ENCODE measurements around the gene QSOX1. TPM values are rescaled to one million over a fixed set of nuclear protein-coding genes. Genes with fewer than 3 reads are reported as not detected.

Gene QSOX1
- total RNA-seq, 1 donor from 2014 or later: 139 TPM

DNA sequence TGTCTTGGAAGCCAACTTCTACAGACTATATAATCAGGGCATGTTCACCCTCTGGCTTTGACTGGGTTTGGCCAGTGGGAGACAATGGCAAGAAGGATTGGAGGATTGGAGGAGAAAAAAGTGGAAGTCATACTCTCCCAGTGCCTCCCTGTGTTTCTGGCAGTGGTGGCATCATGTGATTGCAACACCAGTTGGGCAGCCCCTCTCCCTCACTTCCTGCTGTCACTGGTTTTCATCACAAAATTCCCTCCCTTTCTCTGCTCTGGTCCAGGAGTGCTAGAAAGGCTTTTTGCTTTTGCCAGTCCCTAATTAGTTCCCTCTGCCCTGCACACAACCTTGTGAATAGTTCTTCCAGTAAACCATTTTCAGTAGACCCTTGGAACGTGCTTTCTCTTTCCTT, 3.7 kb upstream of the QSOX1 start:
- DNase-seq (ENCODE audit: low read depth, low spot score): peak; percentile 11

DNA sequence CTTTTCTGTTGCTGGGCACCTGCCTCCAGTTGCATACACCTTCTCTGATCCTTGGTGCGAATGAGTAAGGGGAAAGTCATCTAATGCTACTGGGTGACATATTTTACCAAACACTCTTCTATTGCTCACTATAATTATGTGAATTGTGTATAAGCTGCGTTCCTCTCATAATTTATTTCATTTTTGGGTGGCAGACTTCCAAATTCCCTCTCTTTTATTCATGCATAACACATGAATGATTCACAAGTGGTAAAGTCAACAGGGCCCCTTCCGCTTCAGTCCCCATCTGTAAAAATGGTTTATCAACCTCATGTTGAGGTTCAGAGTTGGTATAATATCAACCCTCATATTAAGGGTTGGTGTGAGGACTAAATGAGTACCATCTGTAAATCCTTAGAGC, 3.2 kb upstream of the QSOX1 start:
- DNase-seq (ENCODE audit: low read depth, low spot score): peak; percentile 73

DNA sequence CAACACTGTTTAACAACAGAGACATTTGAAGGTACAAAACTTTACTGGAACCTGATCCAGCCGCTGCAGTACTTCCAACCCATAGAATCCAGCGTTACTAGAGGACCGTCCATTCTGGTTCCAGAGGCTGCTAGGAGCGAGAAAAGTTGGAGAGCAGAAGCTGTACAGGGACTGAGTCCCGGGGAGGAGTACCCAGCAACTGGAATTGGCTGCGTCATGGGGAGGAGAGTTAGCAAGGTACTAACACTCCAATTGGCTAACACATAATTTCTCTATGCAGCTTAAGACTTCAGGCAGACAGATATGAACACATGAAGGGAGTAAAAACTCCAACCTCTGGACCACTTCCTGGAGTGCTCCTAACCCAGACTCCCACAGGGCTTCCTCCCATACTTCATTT, 2.1 kb upstream of the QSOX1 start:
- DNase-seq (ENCODE audit: low read depth, low spot score): no peak

DNA sequence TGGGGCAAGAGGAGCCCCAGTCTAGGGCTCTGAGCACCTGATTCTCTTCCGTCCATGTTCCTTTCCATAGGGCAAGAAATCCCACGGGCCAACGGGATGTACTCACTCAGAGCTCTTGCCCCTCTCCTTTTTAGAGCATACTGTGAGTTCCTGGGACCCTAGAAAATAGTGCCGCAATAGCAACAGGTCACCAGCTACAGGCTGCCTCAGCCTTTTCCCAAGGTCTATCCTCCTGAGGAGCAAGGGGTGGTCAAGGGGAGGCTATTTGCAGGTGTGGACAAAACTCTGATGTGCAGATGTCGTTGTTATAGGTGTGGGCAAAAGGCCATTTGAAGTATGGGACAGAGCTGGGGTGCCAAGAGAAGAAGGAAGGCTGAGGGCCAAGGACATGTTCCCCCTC, 1.6 kb upstream of the QSOX1 start:
- DNase-seq (ENCODE audit: low read depth, low spot score): no peak

DNA sequence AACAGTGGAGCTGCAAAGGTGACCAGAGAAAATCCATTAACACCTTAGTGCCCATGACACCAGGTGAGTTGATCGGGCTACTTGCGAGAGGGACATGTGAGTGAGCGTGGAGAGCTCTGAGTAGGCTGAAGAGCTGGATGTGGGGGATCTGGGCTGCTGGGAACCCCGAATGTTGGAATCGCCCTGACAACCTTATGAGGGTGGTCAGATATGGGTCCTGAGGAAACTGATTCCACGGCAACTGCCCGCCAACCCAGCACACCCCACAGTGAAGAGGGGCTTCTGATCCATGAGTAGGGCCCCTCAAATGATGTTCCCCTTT, 705 bp upstream of the QSOX1 start:
- DNase-seq (ENCODE audit: low read depth, low spot score): no peak

DNA sequence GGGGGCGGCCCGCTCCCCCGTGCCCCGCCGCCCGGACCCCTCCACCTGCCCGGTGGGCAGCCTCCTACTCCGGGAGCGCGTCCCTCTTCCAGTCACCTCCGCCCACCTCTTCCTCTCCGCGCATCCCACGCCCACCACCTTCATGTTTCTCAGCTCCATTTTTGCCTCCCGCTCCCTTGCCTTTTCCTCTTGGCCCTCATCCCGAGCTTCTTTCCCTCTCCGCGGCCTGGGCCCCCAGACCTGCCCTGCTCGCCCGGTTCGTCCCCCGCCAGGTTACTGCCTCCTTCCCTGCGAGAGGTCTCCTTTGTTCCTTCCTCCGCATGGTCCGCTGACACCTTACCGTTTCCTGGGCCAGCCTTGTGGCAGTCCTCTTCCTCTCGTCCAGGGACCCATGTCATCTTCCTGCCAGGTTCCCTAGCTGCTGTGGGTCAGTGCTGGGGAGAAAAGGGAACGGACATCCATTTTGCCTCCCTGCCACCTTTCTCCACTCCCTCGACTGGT, 563 bp downstream of the QSOX1 start:
- no peak for DNase-seq (ENCODE audit: low read depth, low spot score)

DNA sequence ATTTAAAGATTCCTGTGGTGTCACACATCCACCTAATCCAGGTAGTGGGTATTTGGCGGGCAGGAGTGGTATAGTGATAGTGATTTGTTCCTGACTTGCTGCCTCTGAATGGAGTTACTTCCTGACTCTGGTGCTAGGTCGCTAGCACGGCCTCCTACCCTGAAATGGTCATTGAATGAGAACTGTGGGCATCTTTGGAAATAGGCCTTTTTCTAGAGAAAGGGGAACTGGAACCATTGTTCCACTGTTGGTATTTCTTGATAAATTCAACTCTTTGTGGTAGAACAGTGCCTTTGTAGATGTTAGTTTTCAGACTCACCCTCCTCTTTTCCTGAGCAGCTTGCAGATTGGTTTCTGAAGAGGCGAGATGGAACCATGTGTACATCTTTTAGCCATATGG, 1.5 kb downstream of the QSOX1 start:
- no peak for DNase-seq (ENCODE audit: low read depth, low spot score)

DNA sequence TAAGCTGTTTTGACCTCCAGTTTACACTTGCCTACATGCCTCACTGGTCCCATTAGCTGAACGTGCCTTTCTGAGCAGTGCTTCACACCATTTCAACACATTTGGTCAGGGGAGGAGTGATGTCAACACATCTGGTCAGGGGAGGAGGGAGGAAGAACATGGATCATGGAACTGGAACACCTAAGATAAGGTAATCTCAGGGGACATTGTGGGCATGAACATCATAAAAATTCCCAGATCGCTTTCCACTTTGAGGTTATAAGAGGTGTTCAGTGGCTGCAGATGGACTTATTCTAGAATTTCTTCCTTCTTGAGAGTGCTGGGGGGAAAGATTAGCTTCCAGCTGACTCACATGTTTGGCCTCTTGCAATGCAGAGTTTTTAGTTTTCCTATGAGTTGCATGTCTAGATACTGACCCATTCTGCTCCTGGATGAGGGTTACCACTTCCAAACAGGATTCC, 2.0 kb downstream of the QSOX1 start:
- DNase-seq (ENCODE audit: low read depth, low spot score): no peak

DNA sequence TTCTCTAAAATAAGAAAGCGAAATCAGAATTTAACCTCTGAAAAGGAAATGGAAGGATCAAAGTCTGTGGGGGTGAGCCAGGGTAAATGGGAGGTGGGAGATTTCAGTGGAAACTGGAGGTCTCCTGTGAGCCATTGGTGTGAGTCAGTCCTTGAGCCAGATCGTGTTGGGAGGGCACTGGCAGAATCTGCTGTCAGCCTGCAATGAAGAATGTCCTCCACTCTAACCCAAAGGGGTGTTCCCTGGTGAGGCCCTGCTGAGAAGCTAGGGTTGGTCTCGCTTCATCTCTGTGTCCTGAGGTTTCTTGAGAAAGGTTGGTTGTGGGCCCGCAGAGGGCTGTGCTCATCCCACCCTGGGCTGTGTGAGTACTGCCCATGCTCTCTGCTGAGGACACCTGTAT, 2.4 kb downstream of the QSOX1 start:
- DNase-seq (ENCODE audit: low read depth, low spot score): no peak

DNA sequence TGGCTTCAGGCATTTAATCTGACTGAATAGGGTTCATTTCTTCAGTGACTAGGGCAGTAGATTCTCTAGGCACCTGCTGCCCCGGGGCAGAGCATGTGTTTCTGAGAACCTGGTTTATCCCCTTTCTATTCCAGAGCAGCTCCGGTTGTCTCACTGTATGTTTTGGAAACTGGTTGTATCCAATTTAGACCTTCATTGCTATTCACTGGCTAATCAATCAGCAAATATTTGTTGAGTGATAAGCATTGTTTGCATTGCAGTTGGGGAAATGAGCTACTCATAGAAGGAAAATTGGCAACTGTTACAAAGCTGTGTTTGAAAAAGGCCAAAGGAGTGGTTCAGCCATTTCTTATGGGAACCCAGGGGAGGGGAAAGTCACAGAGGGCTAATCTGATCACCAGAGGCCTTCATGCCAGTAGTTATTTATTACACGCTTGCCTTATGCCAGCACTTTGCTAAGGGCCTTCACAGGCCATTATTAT, 2.9 kb downstream of the QSOX1 start:
- no peak for DNase-seq (ENCODE audit: low read depth, low spot score)

DNA sequence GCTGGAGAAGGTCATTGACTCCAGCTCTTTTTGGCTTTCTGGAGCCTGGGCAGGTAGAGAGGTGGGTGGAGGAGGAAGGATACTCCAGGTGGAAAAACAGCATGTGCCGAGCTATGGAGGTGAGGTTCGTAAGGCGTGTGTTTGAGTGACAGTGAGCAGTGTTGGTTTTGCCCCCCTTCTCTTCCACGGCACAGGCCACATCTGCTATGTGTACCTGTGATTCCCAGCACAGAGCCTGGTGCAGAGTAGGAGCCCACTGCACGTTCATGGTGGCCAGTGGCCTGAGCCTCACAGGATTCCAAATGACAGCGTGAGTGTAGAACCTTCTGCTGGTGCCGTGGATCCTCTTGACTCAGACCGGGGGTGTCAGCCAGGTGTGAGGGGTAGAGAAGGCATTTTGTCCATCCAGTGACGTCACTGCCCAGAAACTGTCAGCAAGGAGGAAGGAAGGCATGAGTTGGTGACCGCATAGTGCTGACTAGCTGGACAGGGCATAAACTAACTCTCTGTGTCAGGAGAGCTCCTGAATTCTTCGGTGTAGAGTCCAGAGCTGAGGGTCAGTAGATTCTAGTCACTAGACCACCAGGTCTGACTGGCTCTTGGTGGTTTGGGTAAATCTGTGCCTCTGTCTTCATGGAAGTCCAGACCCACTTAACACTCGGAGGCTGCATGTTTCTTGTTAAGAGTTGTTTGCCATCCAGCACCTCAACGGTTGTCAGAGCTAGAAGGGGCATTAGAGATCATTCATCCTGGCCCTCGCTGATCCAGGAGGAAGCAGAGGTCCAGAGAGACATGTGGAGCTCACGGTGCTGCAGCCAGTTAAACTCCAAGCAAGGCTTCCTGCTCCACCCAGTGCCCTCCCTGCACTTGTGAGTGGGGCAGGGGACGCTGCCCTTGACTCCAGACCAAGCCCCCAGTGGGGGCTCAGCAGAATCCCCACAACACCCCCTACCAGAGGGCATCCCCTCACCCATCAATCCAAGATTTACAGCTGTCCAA, 3.8 kb downstream of the QSOX1 start:
- no peak for DNase-seq (ENCODE audit: low read depth, low spot score)

DNA sequence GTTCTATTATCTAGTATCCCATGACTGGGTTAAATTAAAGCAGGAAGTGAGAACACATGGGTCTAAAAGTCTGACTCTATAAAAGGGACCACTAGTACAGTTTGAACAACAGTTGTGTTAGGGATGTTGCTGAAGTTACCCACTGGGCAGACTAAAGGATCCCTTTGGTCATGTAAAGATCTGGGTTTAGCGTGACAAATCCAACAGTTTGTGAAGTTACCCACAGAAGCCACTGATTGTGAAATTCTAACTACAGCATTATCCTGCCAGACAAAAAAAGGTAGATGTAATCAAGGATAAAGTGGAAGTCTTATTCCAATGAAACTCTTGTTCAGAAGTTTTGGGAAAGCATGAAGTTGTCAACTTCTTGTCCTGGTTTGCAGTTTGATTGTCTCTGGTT, 5.7 kb downstream of the QSOX1 start:
- no peak for DNase-seq (ENCODE audit: low read depth, low spot score)

DNA sequence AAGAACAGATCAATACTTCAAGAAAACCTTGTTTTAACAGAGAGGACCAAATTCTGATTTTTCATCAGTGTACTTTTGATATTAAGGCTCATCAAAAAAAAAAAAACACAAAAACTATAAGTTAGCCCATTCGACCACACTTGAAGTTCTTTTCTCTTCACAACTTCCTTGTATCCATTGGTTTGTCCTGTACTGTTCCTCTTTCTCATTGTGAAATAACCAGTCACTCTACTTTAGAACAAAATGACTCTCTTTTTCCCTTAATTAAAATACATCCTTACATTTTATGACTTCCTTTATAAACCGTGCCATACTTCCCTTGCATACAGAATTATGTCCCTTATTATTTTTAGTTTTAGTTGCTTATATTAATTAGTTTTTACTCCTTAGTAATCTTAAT, 8.4 kb downstream of the QSOX1 start:
- DNase-seq (ENCODE audit: low read depth, low spot score): no peak

DNA sequence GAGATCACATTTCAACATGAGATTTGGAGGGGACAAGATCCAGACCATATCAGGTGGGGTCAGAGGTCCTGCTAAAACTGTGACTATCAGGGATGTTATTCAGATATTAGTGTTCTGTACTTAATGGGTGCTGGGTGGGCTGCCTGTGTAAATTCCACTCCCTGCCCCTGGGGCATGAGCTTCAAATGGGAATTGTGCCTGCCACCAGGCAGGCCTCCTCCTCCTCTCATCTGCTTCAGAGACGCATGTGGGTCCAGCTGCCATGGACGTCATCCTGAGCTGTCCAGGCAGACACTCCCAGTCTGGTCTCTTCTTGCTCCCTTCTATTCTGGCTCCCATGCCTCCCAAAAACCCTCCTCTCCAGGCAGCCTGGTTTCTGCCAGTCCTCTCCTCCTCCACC, 10.4 kb downstream of the QSOX1 start:
- no peak for DNase-seq (ENCODE audit: low read depth, low spot score)

DNA sequence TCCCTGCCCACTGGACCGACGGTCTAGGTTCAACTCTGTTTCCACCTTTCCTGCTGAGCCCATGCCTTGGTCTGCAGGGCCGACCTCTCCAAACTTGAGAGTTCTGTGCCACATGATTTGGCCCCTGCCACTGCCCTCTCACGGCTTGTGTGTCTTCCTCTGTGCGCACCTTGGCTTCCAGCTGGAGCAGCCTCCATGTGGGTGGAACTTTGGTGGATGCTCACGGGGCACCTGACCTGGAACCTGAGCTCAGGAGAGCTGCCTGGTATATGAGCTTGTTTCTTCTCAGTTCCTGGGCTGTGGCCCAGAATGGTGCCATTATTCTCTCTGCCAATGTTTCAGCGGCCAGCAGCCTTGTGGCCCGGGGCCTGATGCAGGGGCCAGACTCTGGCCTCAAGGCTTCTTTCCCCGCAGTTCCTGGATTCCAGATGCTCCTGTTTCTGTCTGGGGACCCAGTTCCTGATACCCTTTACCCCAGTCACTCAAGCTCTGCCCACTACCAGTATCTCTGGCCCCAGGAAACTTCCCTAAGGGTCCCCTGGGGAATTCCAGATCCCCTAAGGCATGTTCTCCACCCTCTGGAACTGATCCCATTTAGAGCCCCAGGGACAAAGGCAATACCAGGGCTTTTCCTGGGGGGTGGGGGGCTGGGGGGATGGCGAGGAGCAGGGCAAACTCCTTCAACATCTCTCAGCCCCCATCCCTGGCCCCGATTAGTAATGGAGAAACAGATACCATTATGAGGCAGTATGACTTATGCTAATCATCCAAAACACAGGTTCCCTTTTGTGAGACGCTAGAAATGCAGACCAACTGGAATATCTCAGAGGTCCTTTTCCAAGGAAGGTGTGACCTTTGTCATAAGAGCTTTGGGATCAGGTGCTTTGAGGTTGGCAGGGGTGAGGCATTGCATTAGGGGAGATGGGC, 11.1 kb downstream of the QSOX1 start:
- no peak for DNase-seq (ENCODE audit: low read depth, low spot score)

DNA sequence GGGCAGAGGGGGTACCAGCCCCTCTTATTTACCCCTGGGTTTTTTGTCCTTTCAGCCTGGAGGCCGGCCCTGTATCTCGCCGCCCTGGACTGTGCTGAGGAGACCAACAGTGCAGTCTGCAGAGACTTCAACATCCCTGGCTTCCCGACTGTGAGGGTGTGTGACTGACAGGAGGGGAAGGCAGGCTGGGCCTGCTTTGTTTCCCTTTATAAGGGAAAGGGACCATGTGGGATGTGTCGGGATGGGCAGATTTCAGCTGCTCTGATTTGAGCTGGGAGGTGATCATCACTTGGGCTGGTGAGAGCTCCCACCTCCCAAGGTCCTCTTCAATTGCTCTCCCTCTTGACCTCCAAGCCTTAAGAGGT, 11.7 kb downstream of the QSOX1 start:
- no peak for DNase-seq (ENCODE audit: low read depth, low spot score)

DNA sequence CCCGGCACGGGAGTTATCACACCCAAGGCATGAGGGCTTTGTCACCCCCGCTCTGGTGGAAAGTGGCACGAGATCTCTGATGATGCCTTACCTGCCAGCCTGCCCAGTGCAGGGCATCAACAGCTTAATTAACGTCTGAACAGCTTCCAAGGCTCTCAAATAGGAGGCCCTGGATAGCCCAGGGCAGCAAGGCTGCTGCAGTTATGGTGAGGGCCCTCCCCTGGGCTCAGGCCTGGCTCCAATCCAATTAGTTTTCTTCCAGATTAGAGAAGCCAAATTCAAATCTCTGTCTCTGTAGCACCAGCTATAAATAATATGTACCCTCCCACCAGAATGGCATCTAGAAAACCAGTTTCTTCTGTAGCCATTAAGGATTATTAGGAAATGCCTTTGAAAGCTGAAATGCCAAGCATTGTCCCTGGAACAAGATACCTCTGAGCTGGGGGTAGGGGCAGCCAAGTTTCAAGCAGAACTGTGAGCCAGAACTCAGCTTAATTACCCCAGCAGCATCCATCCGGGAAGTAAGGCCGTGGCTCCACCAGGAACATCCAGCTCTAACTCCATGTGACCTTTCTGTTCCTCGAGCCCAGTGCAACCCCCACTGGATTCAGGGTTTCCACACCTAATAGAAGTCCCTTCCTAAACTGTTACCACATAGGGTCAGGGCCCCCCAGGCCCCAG, 12.5 kb downstream of the QSOX1 start:
- no peak for DNase-seq (ENCODE audit: low read depth, low spot score)

DNA sequence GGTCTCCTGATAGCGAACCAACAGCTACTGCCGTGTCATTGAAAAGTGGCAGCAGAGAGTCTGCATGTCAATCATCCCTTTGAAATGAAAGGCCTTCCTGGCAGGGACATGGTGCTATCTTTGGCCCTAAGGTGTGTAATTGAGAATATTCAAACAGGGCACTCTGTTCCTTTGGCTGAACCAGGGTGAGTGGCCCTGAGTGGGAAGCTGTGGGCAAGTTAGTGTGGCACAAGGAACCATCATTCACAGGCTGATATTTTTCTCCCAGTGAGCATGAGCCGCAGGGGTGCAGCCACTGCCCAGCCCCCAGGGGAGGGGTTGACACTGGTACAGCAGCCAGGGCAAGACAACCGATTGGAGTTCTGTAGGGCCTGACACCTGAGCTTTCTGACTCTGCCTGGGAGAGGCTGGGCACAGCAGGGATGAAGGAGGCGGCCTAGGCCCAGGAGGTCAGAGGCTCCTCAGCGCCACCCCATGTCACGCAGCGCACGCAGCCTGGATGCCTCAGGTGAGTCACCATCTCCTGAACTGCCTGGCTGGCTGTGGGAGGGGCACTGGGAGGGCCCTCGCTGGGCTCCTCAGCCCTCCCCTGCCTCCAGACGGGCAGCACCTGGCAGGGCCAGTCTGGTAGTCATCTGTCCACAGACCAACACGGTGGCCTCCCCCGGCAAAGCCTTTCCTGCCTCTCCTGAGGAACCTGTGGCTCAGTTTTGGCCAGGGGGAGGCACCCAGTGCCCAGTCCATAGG, 13.2 kb downstream of the QSOX1 start:
- no peak for DNase-seq (ENCODE audit: low read depth, low spot score)

DNA sequence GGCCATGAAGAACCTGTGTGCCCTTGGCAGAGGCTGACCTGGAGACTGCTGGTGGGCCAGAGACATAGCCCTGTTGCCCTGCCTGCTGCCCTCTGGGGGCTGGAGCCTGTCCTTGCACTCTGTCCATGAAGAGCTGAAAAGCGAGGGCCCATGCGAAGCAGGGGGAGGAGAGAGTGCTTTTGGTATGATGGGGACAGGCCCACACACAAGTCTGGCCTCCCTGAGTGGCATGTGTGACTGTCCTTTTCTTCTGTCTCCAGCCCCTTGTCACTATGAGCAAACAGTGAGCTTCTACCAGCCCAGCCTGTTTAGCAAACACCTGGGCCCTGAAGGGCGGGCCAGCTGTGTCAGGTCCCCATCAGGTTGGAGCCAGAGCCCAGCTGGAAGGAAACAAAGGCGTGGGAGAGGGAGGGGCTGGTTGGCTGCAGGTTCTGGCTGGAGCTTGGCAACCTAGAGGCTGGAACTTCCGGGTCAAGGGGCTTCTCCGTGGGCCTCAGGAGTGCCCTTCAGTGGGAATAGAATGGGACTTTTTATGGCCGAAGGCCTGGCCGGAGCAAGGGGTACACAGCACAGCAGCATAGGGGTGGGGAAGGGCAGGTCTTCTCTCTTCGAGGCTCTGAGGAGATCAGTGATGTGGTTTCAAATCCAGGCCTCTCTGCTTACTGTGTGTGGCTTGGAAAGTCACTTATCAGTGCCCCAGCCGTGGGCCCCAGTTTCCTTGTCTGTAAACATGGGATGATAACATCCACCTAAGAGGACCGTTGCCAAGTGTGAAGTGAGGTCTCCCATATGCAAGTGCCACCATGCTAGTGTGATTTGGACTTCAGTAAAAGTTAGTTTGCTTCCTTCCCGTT, 14.3 kb downstream of the QSOX1 start:
- DNase-seq (ENCODE audit: low read depth, low spot score): no peak
